MCF 10A (cell line): ENCODE results near the gene MYO15B. TPM values are rescaled to one million over a fixed set of nuclear protein-coding genes. Genes with fewer than 3 reads are reported as not detected.

Experiments
- BruUV-seq: library from RNA; stranded (reverse); fragments of 400-500 nt; replicated peaks from 2 replicates; lab custom pipeline; 2021; lab: Mats Ljungman, UMichigan
- CTCF ChIA-PET: fragments of 300-600 bp; sonication (Branson Sonifier 250); formaldehyde crosslinking; extraction: SDS; loops from one replicate; lab custom pipeline; 2021; ENCODE audit warnings: antibody characterized with exemption, inconsistent platforms; lab: Yijun Ruan, JAX
- POLR2A ChIA-PET: fragments of 300-600, 350-650 bp; sonication (Branson Sonifier 250); formaldehyde crosslinking; extraction: SDS; loops from one replicate; lab custom pipeline; 2020; ENCODE audit warnings: antibody characterized with exemption, inconsistent platforms; lab: Yijun Ruan, JAX
- DNase-seq: peaks from one replicate; pipeline ENCODE4 v3.0.0-alpha.2; 2018; ENCODE audit not compliant: unreplicated experiment
- H3K27ac Mint-ChIP-seq: one replicate; pipeline ENCODE4 v1.8.0; 2022; ENCODE audit warnings: mild to moderate bottlenecking, low read depth, mixed read lengths; ENCODE audit not compliant: unreplicated experiment
- H3K27me3 Mint-ChIP-seq: one replicate; pipeline ENCODE4 v1.8.0; 2022; ENCODE audit warnings: mixed read lengths; ENCODE audit not compliant: insufficient read depth, unreplicated experiment
- H3K36me3 Mint-ChIP-seq: one replicate; pipeline ENCODE4 v1.8.0; 2022; ENCODE audit warnings: mild to moderate bottlenecking, moderate library complexity, mixed read lengths; ENCODE audit not compliant: insufficient read depth, unreplicated experiment
- H3K4me1 Mint-ChIP-seq: one replicate; pipeline ENCODE4 v1.8.0; 2022; ENCODE audit warnings: mixed read lengths; ENCODE audit not compliant: insufficient read depth, unreplicated experiment
- H3K4me3 Mint-ChIP-seq: one replicate; pipeline ENCODE4 v1.8.0; 2022; ENCODE audit warnings: mild to moderate bottlenecking, moderate library complexity, mixed read lengths; ENCODE audit not compliant: unreplicated experiment
- H3K9me3 Mint-ChIP-seq: one replicate; pipeline ENCODE4 v1.8.0; 2022; ENCODE audit warnings: mixed read lengths; ENCODE audit not compliant: unreplicated experiment
- intact Hi-C: fragments of 100-400 bp; cut with micrococcal nuclease; formaldehyde crosslinking; loops from 2 replicates; pipeline ENCODE4 v1.14.1; 2022
- total RNA-seq: library from RNA; stranded (reverse); gene quantifications from 2 replicates; pipeline ENCODE4 v1.2.3, GENCODE V29; 2022
- TF ChIP-seq, protein P1 (sequence below): fragments of 200-600 bp; IDR thresholded peaks from one replicate; pipeline ENCODE4 v1.8.0; 2022; ENCODE audit warnings: antibody characterized with exemption, mild to moderate bottlenecking; ENCODE audit not compliant: unreplicated experiment

MYO15B gene
- total RNA-seq, 1 experiment from 2014 or later, result 10.9 TPM

DNA sequence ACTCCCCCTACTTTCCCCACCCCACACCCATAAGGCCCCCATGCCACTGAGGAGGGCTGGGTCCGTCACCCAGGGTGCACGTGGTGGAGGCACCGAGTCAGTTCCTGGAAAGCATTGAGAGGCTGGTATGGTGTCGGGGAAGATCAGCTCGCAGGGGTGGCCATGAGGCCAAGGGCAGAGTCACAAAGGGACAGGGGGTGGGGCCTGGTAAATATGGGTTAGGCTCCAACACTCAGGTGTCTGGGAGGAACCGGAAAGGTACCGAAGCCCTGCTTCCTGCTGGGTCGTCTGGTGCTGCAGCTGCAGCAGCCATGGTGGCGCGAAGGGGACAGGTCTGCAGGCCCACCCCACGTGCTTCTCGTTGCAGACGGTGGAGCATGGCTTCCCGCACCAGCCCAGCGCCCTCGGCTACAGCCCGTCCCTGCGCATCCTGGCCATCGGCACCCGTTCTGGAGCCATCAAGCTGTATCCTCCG is 31.9 kb upstream of the MYO15B start:
- no peak for DNase-seq
- no peaks in the 10 kb centered on the region for H3K4me1 Mint-ChIP-seq
- no peaks in the 10 kb centered on the region for H3K27me3 Mint-ChIP-seq
- TF ChIP-seq, protein P1, sequence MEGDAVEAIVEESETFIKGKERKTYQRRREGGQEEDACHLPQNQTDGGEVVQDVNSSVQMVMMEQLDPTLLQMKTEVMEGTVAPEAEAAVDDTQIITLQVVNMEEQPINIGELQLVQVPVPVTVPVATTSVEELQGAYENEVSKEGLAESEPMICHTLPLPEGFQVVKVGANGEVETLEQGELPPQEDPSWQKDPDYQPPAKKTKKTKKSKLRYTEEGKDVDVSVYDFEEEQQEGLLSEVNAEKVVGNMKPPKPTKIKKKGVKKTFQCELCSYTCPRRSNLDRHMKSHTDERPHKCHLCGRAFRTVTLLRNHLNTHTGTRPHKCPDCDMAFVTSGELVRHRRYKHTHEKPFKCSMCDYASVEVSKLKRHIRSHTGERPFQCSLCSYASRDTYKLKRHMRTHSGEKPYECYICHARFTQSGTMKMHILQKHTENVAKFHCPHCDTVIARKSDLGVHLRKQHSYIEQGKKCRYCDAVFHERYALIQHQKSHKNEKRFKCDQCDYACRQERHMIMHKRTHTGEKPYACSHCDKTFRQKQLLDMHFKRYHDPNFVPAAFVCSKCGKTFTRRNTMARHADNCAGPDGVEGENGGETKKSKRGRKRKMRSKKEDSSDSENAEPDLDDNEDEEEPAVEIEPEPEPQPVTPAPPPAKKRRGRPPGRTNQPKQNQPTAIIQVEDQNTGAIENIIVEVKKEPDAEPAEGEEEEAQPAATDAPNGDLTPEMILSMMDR, result no peak
- H3K36me3 Mint-ChIP-seq, result peaks cover 6% of the 10 kb centered on the region
- H3K9me3 Mint-ChIP-seq, result no peaks in the 10 kb centered on the region
- no TSS peak for BruUV-seq
- no peak overlapping the region for H3K27ac Mint-ChIP-seq
- H3K4me3 Mint-ChIP-seq, result no peak overlapping the region
- POLR2A ChIA-PET, result no interaction called here
- intact Hi-C loops, result no loop called here
- CTCF ChIA-PET, result interaction anchor here (0.6 kb wide), 1 partner anchor 204 kb away, joined by 4 read pairs; no protein-coding TSS in a partner anchor

- Mint-ChIP-seq H3K27me3 (no peaks in the 10 kb centered on the region), H3K4me1 (no peaks in the 10 kb centered on the region), H3K4me3 (no peak overlapping the region), H3K9me3 (no peaks in the 10 kb centered on the region), H3K36me3 (peaks cover 6% of the 10 kb centered on the region), H3K27ac (no peak overlapping the region)
- TF ChIP-seq, protein P1, result no peak
- intact Hi-C loops, result no loop called here
- ChIA-PET CTCF (interaction anchor here (0.9 to 1.2 kb wide), 3 partner anchors 41 to 77 kb away, joined by 3 to 5 read pairs (median 4); partner anchors contain the start of gene TSEN54), POLR2A (interaction anchor here (0.6 kb wide), 1 partner anchor 1378 kb away, joined by 3 read pairs; no protein-coding TSS in a partner anchor)
- no TSS peak for BruUV-seq
- DNase-seq, result peak; percentile 56
These were observed 30.3 kb upstream of the MYO15B start for GRCh38 chr17:75557075-75557851.

DNA sequence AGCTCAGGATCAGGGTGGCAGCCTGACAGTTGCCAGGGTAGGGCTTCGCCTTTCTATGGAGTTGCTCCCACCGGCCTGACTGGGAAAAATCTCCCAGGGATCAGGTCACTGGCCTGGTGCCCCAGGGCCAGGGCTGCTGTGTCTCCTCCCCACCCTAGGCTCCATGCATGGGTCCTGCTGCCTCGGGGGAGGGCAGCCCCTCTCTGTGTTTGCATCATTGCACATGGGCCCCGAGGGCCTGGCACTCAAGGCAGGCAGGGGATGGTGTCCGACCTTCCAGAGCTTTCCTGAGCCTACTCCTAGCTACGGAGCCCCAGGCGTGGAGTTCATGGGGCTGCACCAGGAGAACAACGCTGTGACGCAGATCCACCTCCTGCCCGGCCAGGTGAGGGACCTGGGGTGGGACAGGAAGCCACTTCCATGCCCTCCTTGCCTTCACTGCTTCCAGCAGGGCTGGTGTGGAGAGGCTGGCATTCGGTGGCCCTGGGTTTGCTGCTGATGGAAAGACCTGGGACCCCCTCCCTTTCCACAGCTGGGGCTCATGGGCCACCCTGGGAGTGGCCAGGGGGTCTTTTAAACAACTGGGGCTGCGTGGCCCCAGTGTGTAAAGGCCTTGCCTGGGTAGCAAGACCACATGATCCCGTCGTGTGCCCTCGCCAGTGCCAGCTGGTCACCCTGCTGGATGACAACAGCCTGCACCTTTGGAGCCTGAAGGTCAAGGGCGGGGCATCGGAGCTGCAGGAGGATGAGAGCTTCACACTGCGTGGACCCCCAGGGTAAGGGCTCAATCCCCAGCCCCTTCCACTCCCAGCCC is 29.5 kb upstream of the MYO15B start:
- intact Hi-C loops, result no loop called here
- Mint-ChIP-seq H3K36me3 (peaks cover 6% of the 10 kb centered on the region), H3K4me3 (no peak overlapping the region), H3K9me3 (no peaks in the 10 kb centered on the region), H3K27me3 (no peaks in the 10 kb centered on the region), H3K4me1 (no peaks in the 10 kb centered on the region), H3K27ac (no peak overlapping the region)
- TF ChIP-seq, protein P1, result no peak
- DNase-seq, result no peak
- ChIA-PET CTCF (interaction anchor here (0.6 to 1.2 kb wide), 3 partner anchors 42 to 1126 kb away, joined by 3 to 5 read pairs (median 3); partner anchors contain the start of gene TSEN54), POLR2A (no interaction called here)
- BruUV-seq, result no TSS peak
